Muscle layer of duodenum (tissue), 2 donors: ENCODE data around the gene CRTC3.
"Not testable (repeated sequence)": the region's sequence is repeated elsewhere in the genome, so short reads cannot be mapped to it uniquely, and the experiment has no call there.

ENCODE experiments used
- H3K27ac ChIP-seq: one replicate; pipeline ENCODE4 v1.7.0; 2013; ENCODE audit warnings: mild to moderate bottlenecking, low read length
- H3K27me3 ChIP-seq: one replicate; pipeline ENCODE4 v1.7.0; 2013; ENCODE audit warnings: low read depth, mild to moderate bottlenecking, control low read depth, low read length
- H3K36me3 ChIP-seq, 2 donors: one replicate each; pipeline ENCODE4 v1.7.0; 2013; ENCODE audit warnings: low read length in 2 of 2, control low read depth in 1 of 2, mild to moderate bottlenecking in 1 of 2; ENCODE audit not compliant: insufficient read depth in 2 of 2, control insufficient read depth in 1 of 2
- H3K4me1 ChIP-seq, 2 donors: one replicate each; pipeline ENCODE4 v1.7.0; 2013; ENCODE audit warnings: low read length in 2 of 2, mild to moderate bottlenecking in 2 of 2, control low read depth in 1 of 2, moderate library complexity in 1 of 2; ENCODE audit not compliant: insufficient read depth in 2 of 2, control insufficient read depth in 1 of 2
- H3K4me3 ChIP-seq, 2 donors: one replicate each; pipeline ENCODE4 v1.7.0; 2013; ENCODE audit warnings: low read length in 2 of 2, low read depth in 1 of 2, mild to moderate bottlenecking in 1 of 2
- H3K9me3 ChIP-seq, 2 donors: one replicate each; pipeline ENCODE4 v1.7.0; 2013; ENCODE audit warnings: low read length in 2 of 2, control low read depth in 1 of 2, mild to moderate bottlenecking in 1 of 2; ENCODE audit not compliant: control insufficient read depth in 1 of 2
- donor health status: healthy.

Gene CRTC3

GRCh38 chr15:90624278-90624981, 94.7 kb downstream of the CRTC3 start:
- H3K27ac ChIP-seq = no peak overlapping the region
- H3K4me3 ChIP-seq = no peak overlapping the region
- no peaks in the 10 kb centered on the region for H3K4me1 ChIP-seq
- no peaks in the 10 kb centered on the region for H3K9me3 ChIP-seq
- H3K36me3 ChIP-seq = peaks cover 41 to 51% of the 10 kb centered on the region in 2 donors
- no peaks in the 10 kb centered on the region for H3K27me3 ChIP-seq

DNA sequence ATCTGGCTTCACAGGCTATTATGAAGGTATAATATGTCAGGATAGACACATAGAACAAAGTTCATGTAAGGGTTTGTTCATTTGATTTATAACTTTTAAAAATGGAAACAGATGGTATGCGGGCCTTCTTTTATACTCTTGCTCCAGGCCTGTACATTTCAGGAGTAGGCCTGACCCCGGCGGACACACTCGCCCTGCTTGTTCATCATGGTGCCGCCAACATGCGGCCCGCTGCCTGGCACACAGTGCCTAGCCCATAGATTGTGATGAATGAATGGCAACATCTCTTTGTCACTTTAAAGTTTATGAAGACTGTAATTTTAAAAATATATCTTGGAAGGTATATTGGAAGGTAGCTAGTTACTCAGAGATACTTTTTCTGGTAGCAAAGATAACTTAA, 95.3 kb downstream of the CRTC3 start:
- Histone ChIP-seq H3K27me3 (no peaks in the 10 kb centered on the region), H3K9me3 (no peaks in the 10 kb centered on the region), H3K27ac (no peak overlapping the region), H3K36me3 (peaks cover 45 to 57% of the 10 kb centered on the region in 2 donors), H3K4me3 (no peak overlapping the region), H3K4me1 (no peaks in the 10 kb centered on the region)

DNA sequence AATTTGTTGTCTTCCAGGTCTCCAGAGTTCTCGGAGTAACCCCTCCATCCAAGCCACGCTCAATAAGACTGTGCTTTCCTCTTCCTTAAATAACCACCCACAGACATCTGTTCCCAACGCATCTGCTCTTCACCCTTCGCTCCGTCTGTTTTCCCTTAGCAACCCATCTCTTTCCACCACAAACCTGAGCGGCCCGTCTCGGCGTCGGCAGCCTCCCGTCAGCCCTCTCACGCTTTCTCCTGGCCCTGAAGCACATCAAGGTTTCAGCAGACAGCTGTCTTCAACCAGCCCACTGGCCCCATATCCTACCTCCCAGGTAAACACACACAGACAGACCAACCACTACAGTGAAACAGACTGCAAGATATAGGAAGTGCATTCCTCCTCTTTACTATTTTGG, 99.5 kb downstream of the CRTC3 start:
- no peaks in the 10 kb centered on the region for H3K9me3 ChIP-seq
- peaks cover 46 to 78% of the 10 kb centered on the region in 2 donors for H3K36me3 ChIP-seq
- no peaks in the 10 kb centered on the region for H3K27me3 ChIP-seq
- no peaks in the 10 kb centered on the region for H3K4me1 ChIP-seq
- H3K4me3 ChIP-seq = no peak overlapping the region
- H3K27ac ChIP-seq = no peak overlapping the region

DNA sequence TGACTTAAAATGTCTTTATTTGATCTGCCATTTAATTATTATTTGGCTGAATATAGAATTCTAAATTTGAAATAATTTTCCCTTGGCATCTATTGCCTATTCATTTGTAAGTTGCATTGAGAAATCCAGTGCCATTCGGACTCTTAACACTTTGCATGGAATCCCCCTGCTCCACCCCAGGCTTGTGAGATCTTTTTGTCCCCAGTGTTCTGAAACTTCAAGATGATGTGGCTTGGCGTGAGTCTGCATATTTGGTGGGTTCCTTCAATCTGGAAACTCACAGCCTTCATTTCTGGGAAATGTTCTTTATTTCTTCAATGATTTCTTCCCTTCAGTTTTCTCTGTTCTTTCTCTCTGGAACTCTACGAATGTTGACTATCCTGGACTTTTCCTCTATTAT, 103.6 kb downstream of the CRTC3 start:
- Histone ChIP-seq H3K27me3 (no peaks in the 10 kb centered on the region), H3K27ac (no peak overlapping the region), H3K9me3 (no peaks in the 10 kb centered on the region), H3K36me3 (peaks cover 30 to 59% of the 10 kb centered on the region in 2 donors), H3K4me1 (no peaks in the 10 kb centered on the region), H3K4me3 (no peak overlapping the region)

- H3K9me3 ChIP-seq, H3K4me1 ChIP-seq, H3K27me3 ChIP-seq, H3K4me3 ChIP-seq, H3K27ac ChIP-seq: not testable (repeated sequence)
- H3K36me3 ChIP-seq = peaks cover 22 to 51% of the 10 kb centered on the region in 2 donors
Observed at GRCh38 chr15:90636993-90637392, 107.3 kb downstream of the CRTC3 start.

- Histone ChIP-seq H3K36me3 (peaks cover 27 to 53% of the 10 kb centered on the region in 2 donors), H3K4me3 (no peak overlapping the region), H3K27ac (no peak overlapping the region), H3K4me1 (no peaks in the 10 kb centered on the region), H3K27me3 (no peaks in the 10 kb centered on the region), H3K9me3 (no peaks in the 10 kb centered on the region)
Observed at GRCh38 chr15:90637693-90638092, 108.0 kb downstream of the CRTC3 start.

- no peaks in the 10 kb centered on the region for H3K27me3 ChIP-seq
- H3K4me1 ChIP-seq = no peaks in the 10 kb centered on the region
- peaks cover 27 to 53% of the 10 kb centered on the region in 2 donors for H3K36me3 ChIP-seq
- no peaks in the 10 kb centered on the region for H3K9me3 ChIP-seq
- H3K4me3 ChIP-seq = no peak overlapping the region
- H3K27ac ChIP-seq = no peak overlapping the region
Observed at GRCh38 chr15:90638201-90638691, 108.5 kb downstream of the CRTC3 start.

DNA sequence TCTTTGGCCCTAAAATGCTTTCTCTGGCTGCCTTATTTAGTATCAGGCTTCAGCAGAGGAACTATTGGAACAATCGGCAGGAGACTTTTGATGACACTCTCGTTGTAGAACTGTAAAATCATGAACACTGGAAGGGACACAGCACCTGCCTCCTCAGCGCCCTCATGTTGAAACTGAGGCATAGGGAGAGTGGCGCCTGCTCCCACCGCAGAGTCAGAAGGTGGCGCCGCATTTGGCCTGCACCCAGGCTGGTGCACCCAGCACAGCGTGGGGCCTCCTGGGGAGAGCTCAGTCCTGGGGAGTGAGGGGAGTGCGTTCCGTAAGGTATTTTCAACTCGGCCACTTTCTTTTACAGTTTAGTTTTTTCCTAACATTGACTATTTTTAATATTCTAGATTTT, 109.2 kb downstream of the CRTC3 start:
- Histone ChIP-seq H3K27me3 (no peaks in the 10 kb centered on the region), H3K27ac (no peak overlapping the region), H3K4me1 (no peaks in the 10 kb centered on the region), H3K9me3 (no peaks in the 10 kb centered on the region), H3K4me3 (no peak overlapping the region), H3K36me3 (peaks cover 26 to 54% of the 10 kb centered on the region in 2 donors)

GRCh38 chr15:90640862-90641261, 111.1 kb downstream of the CRTC3 start:
- peaks cover 26 to 53% of the 10 kb centered on the region in 2 donors for H3K36me3 ChIP-seq
- no peaks in the 10 kb centered on the region for H3K9me3 ChIP-seq
- H3K4me3 ChIP-seq = no peak overlapping the region
- no peaks in the 10 kb centered on the region for H3K4me1 ChIP-seq
- no peaks in the 10 kb centered on the region for H3K27me3 ChIP-seq
- no peak overlapping the region for H3K27ac ChIP-seq

DNA sequence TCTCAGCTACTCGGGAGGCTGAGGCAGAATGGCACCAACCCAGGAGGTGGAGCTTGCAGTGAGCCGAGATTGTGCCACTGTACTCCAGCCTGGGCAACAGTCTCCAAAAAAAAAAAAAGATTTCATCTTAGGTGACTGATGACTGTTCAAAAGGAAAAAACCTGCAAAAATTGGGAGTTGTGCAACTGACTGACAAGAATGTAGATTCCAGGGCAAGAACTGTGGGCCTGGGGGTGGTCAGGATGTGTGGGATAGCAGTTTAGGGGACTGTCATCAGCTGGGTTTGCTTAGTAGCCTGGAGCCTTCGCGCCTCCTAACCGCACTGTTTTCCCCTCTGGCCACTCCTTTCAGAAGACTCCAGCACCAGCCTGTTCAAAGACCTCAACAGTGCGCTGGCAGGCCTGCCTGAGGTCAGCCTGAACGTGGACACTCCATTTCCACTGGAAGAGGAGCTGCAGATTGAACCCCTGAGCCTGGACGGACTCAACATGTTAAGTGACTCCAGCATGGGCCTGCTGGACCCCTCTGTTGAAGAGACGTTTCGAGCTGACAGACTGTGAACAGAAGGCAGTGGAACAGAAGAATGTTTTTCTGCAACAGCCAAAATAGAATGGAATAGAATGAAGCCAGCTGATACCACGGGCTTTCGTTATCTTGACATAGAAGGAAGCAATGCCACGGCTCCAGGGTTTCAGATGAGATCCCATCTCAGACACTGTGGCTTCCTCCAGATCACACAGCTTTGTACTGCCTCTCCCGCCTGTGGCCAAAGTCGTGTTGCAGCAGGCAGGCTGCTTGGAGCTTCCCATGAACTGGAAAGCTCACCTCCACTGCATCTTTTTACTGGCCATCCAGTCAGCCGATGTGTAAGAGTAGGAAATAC, 112.1 kb downstream of the CRTC3 start:
- no peak overlapping the region for H3K4me3 ChIP-seq
- H3K4me1 ChIP-seq = no peaks in the 10 kb centered on the region
- no peaks in the 10 kb centered on the region for H3K9me3 ChIP-seq
- H3K36me3 ChIP-seq = peaks cover 26 to 53% of the 10 kb centered on the region in 2 donors
- H3K27ac ChIP-seq = no peak overlapping the region
- no peaks in the 10 kb centered on the region for H3K27me3 ChIP-seq

DNA sequence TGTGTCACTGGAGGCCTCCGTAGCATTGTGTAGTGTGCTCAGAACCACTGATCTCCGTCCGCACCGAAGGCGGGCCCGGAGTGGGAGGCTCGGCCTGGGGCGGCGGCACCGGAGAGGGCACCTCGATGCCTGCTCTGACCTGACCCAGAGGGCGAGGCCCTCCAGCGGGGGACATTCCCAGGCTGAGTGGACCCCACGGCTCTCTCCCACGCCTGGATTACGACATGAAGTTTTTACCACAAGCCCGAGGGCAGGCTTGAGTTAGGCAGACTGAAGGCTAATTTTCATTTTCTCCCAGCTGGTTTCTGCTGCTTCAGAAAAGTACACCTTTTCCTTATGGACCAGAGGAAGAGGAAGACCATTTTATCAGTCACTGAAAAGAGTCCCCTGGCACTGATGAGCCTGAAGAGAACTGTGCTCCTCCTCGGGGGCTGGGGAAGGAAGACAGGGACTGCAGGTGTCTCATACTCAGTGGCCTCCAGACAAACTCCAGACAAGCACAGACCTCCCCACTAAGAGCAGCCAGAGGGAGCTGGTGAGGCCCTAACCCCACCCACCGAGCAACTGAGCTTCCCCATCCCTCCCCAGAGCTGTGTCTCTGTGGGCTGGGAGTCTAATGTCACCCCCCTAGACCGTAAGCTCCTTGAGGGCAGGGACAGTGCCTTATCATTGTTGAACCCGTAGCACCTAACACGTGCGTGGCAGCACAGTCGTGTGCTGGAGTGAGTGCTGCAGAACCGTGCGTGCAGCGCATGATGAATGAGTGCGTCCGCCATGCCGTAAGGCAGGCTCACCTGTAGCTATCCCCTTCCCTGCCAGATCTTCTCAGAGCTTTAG, 113.0 kb downstream of the CRTC3 start:
- Histone ChIP-seq H3K4me3 (no peak overlapping the region), H3K4me1 (no peaks in the 10 kb centered on the region), H3K9me3 (no peaks in the 10 kb centered on the region), H3K27me3 (no peaks in the 10 kb centered on the region), H3K27ac (no peak overlapping the region), H3K36me3 (peaks cover 26 to 53% of the 10 kb centered on the region in 2 donors)
